Natural killer cell (primary cell): ENCODE data around the gene PCBP2. TPM values are rescaled to one million over a fixed set of nuclear protein-coding genes. Genes with fewer than 3 reads are reported as not detected.

Experiments used
- ATAC-seq, 3 donors: fragments of 150-1000 bp in 2 of 3; fragments of 200-7000 bp in 1 of 3; cut with Tn5 transposase; 1 replicate in 1 of 3; 2 replicates in 2 of 3; pipeline ENCODE4 v1.10.0; 2021; ENCODE audit warnings: mild to moderate bottlenecking in 2 of 3, moderate library complexity in 2 of 3
- DNase-seq, 2 donors: peaks; one replicate each; pipeline versions ENCODE4 v3.0.0 to v3.0.0-alpha.2; 2013 to 2021; ENCODE audit warnings: mixed read lengths in 1 of 2
- H3K27ac ChIP-seq: one replicate; pipeline ENCODE4 v1.5.1; 2013; ENCODE audit warnings: mild to moderate bottlenecking, low read length
- H3K27me3 ChIP-seq: one replicate; pipeline ENCODE4 v1.6.1; 2013; ENCODE audit warnings: low read length; ENCODE audit not compliant: control insufficient read depth, insufficient read depth
- H3K36me3 ChIP-seq: one replicate; pipeline ENCODE4 v1.6.1; 2013; ENCODE audit warnings: low read length; ENCODE audit not compliant: control insufficient read depth, insufficient read depth
- H3K4me1 ChIP-seq: one replicate; pipeline ENCODE4 v1.6.1; 2013; ENCODE audit warnings: low read length; ENCODE audit not compliant: control insufficient read depth, insufficient read depth
- H3K4me3 ChIP-seq: one replicate; pipeline ENCODE4 v1.5.1; 2013; ENCODE audit warnings: low read length
- H3K9me3 ChIP-seq: one replicate; pipeline ENCODE4 v1.6.1; 2013; ENCODE audit warnings: low read length; ENCODE audit not compliant: control insufficient read depth, insufficient read depth
- H3K27ac Mint-ChIP-seq, 2 donors: one replicate each; pipeline ENCODE4 v1.8.0; 2022; ENCODE audit warnings: mild to moderate bottlenecking in 2 of 2, mixed read lengths in 2 of 2, moderate library complexity in 1 of 2
- H3K27me3 Mint-ChIP-seq, 2 donors: one replicate each; pipeline ENCODE4 v1.8.0; 2022; ENCODE audit warnings: low read depth in 2 of 2, mixed read lengths in 2 of 2
- H3K36me3 Mint-ChIP-seq: one replicate; pipeline ENCODE4 v1.8.0; 2022; ENCODE audit warnings: mixed read lengths
- H3K4me1 Mint-ChIP-seq, 2 donors: one replicate each; pipeline ENCODE4 v1.8.0; 2022; ENCODE audit warnings: mixed read lengths in 2 of 2
- H3K4me3 Mint-ChIP-seq: one replicate; pipeline ENCODE4 v1.8.0; 2022; ENCODE audit warnings: mild to moderate bottlenecking, moderate library complexity, mixed read lengths
- H3K9me3 Mint-ChIP-seq, 2 donors: one replicate each; pipeline ENCODE4 v1.8.0; 2022; ENCODE audit warnings: mixed read lengths in 2 of 2
- CTCF ChIP-seq: fragments of 200-600 bp; IDR thresholded peaks from one replicate; pipeline ENCODE4 v1.8.0; 2022; ENCODE audit warnings: antibody characterized with exemption
- WGBS: methylation state at CpG from one replicate; pipeline ENCODE4 v1.1.7; 2013; ENCODE audit warnings: missing lambda C conversion rate; ENCODE audit not compliant: insufficient coverage; 5-methylcytosine and 5-hydroxymethylcytosine counted together
- intact Hi-C: fragments of 100-400 bp; cut with micrococcal nuclease; formaldehyde crosslinking; loops from one replicate; pipeline ENCODE4 v1.14.2; 2022
- total RNA-seq, 4 donors: library from RNA; stranded (reverse); fragments of 120-200 nt in 1 of 4; gene quantifications; one replicate each; pipeline versions ENCODE4 v1.2.3 to v1.2.4, GENCODE V29; 2013 to 2022

The PCBP2 gene
- total RNA-seq, 3 donors from 2014 or later (not counting 1 experiment from before 2014, with no cell fraction given) = 910 to 1,083 (median 943) TPM

GRCh38 chr12:53468282-53468681, 16.4 kb downstream of the PCBP2 start:
- Mint-ChIP-seq H3K4me3 (no peak overlapping the region), H3K27me3 (no peaks in the 10 kb centered on the region), H3K36me3 (peaks cover 46% of the 10 kb centered on the region), H3K27ac (peak overlapping the region in 1 of 2 donors; percentile 67), H3K4me1 (peaks cover 35 to 42% of the 10 kb centered on the region in 2 donors), H3K9me3 (no peaks in the 10 kb centered on the region)
- Histone ChIP-seq H3K27me3 (no peaks in the 10 kb centered on the region), H3K36me3 (peaks cover 92% of the 10 kb centered on the region), H3K27ac (no peak overlapping the region), H3K4me1 (no peaks in the 10 kb centered on the region), H3K4me3 (no peak overlapping the region), H3K9me3 (no peaks in the 10 kb centered on the region)
- TF ChIP-seq CTCF = no peak
- ATAC-seq (no peak), DNase-seq (no peak)
- 100% methylated on average over 1 of the region's 1 CpG for WGBS
- intact Hi-C loops = no loop called here

- no peaks in the 10 kb centered on the region for H3K4me1 ChIP-seq
- no peak for ATAC-seq
- peaks cover 92% of the 10 kb centered on the region for H3K36me3 ChIP-seq
- no peak overlapping the region for H3K4me3 ChIP-seq
- intact Hi-C loops = no loop called here
- H3K27me3 ChIP-seq = no peaks in the 10 kb centered on the region
- no peak overlapping the region for H3K27ac ChIP-seq
- Mint-ChIP-seq H3K27me3 (no peaks in the 10 kb centered on the region), H3K36me3 (peaks cover 26% of the 10 kb centered on the region), H3K9me3 (no peaks in the 10 kb centered on the region), H3K27ac (peak overlapping the region; percentile 54 to 74), H3K4me3 (no peak overlapping the region), H3K4me1 (peaks cover 38 to 51% of the 10 kb centered on the region in 2 donors)
- TF ChIP-seq CTCF = no peak
- no peak for DNase-seq
- no peaks in the 10 kb centered on the region for H3K9me3 ChIP-seq
- WGBS = no CpG with 5 or more reads among the region's 1 CpG
These were observed 20.2 kb downstream of the PCBP2 start for GRCh38 chr12:53472056-53472582.

- Histone ChIP-seq H3K36me3 (peaks cover 88% of the 10 kb centered on the region), H3K27me3 (no peaks in the 10 kb centered on the region), H3K4me3 (no peak overlapping the region), H3K4me1 (no peaks in the 10 kb centered on the region), H3K27ac (no peak overlapping the region), H3K9me3 (no peaks in the 10 kb centered on the region)
- no peak for TF ChIP-seq CTCF
- DNase-seq (no peak), ATAC-seq (no peak)
- Mint-ChIP-seq H3K9me3 (no peaks in the 10 kb centered on the region), H3K36me3 (peaks cover 12% of the 10 kb centered on the region), H3K27me3 (no peaks in the 10 kb centered on the region), H3K27ac (peak overlapping the region; percentile 43 to 67), H3K4me3 (no peak overlapping the region), H3K4me1 (peaks cover 41 to 43% of the 10 kb centered on the region in 2 donors)
- intact Hi-C loops = no loop called here
- 69% methylated on average over 2 of the region's 2 CpGs for WGBS
These were observed 22.2 kb downstream of the PCBP2 start for GRCh38 chr12:53474077-53474476.

GRCh38 chr12:53474819-53475218, 22.9 kb downstream of the PCBP2 start:
- peaks cover 19% of the 10 kb centered on the region for H3K36me3 Mint-ChIP-seq
- Histone ChIP-seq H3K36me3 (peaks cover 88% of the 10 kb centered on the region), H3K27ac (no peak overlapping the region), H3K4me3 (no peak overlapping the region), H3K27me3 (no peaks in the 10 kb centered on the region), H3K9me3 (no peaks in the 10 kb centered on the region), H3K4me1 (no peaks in the 10 kb centered on the region)
- no peak for TF ChIP-seq CTCF
- peaks cover 44 to 46% of the 10 kb centered on the region in 2 donors for H3K4me1 Mint-ChIP-seq
- intact Hi-C loops = no loop called here
- peak in 1 of 2 donors; percentile 28 for DNase-seq
- ATAC-seq = no peak
- WGBS = 79% methylated on average over 12 of the region's 13 CpGs
- peak overlapping the region; percentile 43 to 67 for H3K27ac Mint-ChIP-seq
- H3K4me3 Mint-ChIP-seq = no peak overlapping the region
- no peaks in the 10 kb centered on the region for H3K9me3 Mint-ChIP-seq
- H3K27me3 Mint-ChIP-seq = no peaks in the 10 kb centered on the region
